GM21786 (cell line): Measurements from ENCODE around the gene RPUSD4.

Experiments
- ATAC-seq: cut with Tn5 transposase; IDR thresholded peaks from one replicate; pipeline ENCODE4 v1.9.1; 2021; ENCODE audit not compliant: unreplicated experiment

RPUSD4 gene

GRCh38 chr11:126159719-126160344 is 51.6 kb downstream of the RPUSD4 start:
- ATAC-seq = no peak

- ATAC-seq = no peak
Observed at GRCh38 chr11:126158054-126158791, 53.2 kb downstream of the RPUSD4 start.

GRCh38 chr11:126157326-126158030 is 54.0 kb downstream of the RPUSD4 start:
- ATAC-seq = no peak

DNA sequence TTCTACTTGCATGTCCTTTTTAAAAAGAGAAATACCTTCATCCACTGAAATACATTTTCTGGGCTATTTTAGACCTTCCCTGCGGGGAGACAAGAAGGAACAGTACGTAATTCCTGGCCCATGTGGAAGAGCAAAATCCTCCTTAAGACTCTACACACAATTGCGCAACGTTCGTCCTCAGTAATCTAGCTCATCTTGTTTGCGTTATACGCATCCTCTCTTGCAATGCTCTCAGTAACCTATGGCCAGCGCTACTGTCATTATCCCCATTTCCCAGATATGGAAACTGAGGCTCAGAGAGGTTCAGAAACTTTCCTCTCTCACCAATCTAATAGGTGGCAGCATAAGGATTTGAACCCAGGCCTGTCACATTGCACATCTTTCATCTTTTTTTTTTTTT is 54.6 kb downstream of the RPUSD4 start:
- ATAC-seq = no peak

GRCh38 chr11:126155402-126156187 is 55.9 kb downstream of the RPUSD4 start:
- ATAC-seq = no peak

- ATAC-seq = no peak
Observed at GRCh38 chr11:126154691-126155090, 56.8 kb downstream of the RPUSD4 start.

- no peak for ATAC-seq
Observed at GRCh38 chr11:126153972-126154371, 57.5 kb downstream of the RPUSD4 start.

- no peak for ATAC-seq
Observed at GRCh38 chr11:126153006-126153405, 58.4 kb downstream of the RPUSD4 start.

- ATAC-seq = no peak
Observed at GRCh38 chr11:126152586-126152985, 58.9 kb downstream of the RPUSD4 start.

DNA sequence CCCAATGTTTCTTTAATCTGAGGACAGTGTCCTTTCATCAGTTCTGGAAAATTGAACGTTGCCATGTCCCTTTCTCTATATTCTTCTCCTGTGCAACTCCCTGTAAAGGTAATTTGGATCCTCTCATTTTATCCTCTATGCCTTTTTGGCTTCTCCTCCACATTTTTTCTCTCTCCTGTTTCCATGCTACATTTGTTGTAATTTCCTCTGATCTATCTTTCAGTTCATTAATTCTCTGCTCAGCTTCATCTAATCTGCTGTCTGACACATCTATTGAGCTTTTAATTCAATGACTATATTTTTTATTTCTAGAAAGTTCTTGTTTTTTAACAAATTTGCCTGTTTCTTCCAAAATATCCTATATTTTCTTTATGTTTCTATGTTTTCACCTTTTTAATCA is 59.3 kb downstream of the RPUSD4 start:
- ATAC-seq = no peak
